Iris pigment epithelial cell (primary cell): ENCODE results near the gene SARS1.
"Not testable (repeated sequence)": the region's sequence is repeated elsewhere in the genome, so short reads cannot be mapped to it uniquely, and the experiment has no call there.

Experiments used
- DNase-seq: peaks from one replicate; pipeline ENCODE4 v3.0.0-alpha.2; 2011; ENCODE audit warnings: low read depth

The SARS1 gene, protein sequence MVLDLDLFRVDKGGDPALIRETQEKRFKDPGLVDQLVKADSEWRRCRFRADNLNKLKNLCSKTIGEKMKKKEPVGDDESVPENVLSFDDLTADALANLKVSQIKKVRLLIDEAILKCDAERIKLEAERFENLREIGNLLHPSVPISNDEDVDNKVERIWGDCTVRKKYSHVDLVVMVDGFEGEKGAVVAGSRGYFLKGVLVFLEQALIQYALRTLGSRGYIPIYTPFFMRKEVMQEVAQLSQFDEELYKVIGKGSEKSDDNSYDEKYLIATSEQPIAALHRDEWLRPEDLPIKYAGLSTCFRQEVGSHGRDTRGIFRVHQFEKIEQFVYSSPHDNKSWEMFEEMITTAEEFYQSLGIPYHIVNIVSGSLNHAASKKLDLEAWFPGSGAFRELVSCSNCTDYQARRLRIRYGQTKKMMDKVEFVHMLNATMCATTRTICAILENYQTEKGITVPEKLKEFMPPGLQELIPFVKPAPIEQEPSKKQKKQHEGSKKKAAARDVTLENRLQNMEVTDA

GRCh38 chr1:109213824-109214693 is at the start of gene SARS1:
Gene SARS1, plus strand, starts transcription at chr1:109213918. Its CDS starts 75 bp downstream, at chr1:109213993.
- peak; percentile 79 for DNase-seq

GRCh38 chr1:109164538-109164937 is 49.2 kb upstream of the SARS1 start:
- no peak for DNase-seq

DNA sequence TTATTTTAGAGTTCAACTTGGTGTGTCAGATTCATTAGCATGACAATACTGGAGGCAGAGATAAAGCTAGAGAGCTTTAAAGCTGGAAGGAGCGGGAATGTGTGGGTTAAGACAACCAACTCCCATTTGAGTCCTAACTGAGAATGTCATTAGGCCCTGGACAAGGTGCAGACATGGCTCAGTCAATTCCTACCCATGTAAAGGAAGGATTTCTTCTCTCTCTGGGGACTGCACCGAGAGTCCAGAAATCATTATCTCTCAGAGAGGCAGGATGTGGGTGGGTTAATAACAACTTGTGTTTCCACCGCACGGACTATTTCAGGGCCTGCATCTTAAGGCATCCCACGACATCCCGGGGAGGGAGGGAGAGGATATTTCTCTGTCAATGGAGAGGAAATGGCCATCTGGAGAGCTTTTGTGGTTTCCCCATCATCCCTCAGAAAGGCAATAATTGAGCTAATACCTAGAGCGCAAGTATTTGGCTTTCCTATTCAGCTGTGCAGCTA is 46.7 kb upstream of the SARS1 start:
- DNase-seq = no peak

DNA sequence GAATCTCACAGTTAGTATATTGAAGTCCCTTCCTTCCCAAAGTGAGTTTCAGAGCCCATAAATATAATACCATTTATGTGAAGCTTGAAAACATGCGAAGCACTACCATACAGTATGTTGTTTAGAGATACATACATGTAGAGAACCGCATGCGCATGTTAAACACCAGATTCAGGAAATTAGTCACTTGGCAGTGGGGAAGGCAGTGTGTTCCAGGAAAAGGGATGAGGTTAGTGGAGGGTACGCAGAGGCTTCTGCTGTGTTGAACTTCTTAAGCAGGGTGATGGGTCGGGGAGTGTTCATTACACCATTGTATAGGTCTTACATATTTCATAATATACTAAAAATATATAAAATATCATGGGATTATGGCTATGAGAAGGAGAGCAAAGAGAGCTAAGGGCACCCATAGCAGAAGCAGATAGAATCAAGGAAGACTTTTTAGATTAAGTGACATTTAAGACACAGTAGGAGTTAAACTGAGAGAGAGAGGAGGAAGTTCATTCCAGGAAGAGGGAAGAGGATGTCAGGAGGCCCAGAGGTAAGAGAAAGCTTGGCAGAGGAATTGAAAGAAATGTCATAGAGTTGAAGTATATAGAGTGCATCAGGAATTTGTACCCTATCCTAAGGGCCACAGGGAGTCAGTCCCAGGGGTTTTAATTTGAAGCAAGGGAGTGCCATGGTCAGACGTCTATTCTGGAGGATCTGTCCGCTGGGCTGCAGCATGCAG is 43.5 kb upstream of the SARS1 start:
- DNase-seq = peak; percentile 46

DNA sequence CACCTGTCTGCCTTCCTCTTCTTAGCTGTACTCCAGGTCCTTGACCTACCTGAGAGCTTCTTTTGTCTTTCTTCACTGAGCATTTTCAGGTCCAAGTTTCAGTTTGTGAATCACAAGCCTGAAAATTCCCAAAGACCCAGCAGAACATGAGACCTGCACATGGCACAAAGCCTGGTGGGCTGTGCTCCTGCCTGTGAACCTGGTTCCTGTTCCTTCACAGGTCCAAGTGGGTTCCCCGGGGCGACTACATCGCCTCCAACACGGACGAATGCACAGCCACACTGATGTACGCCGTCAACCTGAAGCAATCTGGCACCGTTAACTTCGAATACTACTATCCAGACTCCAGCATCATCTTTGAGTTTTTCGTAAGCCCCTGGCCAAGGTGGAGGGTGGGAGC is 42.1 kb upstream of the SARS1 start:
- no peak for DNase-seq

DNA sequence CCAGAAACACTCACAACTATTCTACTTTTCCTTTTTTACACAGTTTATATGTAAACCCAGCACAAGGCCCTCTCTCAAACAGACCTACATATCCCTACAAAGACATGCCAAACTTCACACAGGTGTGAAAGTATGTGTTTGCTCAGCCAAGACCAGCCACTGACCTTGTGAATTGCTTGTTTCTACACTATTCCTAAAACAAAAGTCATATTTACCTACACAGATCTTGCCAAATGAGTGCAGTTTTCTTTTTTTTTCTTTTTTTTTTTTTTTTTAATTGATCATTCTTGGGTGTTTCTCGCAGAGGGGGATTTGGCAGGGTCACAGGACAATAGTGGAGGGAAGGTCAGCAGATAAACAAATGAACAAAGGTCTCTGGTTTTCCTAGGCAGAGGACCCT is 37.4 kb upstream of the SARS1 start:
- DNase-seq = not testable (repeated sequence)

DNA sequence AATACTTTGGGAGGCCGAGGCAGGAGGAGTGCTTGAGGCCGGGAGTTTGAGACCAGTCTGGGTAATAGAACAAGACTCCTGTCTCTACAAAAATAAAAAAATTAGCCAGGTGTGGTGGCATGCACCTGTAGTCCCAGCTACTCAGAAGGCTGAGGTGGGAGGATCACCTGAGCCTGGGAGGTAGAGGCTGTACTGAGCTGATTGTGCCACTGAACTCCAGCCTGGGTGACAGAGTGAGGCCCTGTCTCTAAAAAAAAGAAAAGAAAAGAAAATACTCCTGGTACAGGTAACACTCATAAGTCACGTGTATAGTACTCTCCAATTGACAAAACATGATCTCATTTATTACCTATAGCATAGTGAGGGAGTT is 33.0 kb upstream of the SARS1 start:
- DNase-seq = not testable (repeated sequence)

- peak; percentile 23 for DNase-seq
Measured at GRCh38 chr1:109181085-109181806, 32.5 kb upstream of the SARS1 start.

DNA sequence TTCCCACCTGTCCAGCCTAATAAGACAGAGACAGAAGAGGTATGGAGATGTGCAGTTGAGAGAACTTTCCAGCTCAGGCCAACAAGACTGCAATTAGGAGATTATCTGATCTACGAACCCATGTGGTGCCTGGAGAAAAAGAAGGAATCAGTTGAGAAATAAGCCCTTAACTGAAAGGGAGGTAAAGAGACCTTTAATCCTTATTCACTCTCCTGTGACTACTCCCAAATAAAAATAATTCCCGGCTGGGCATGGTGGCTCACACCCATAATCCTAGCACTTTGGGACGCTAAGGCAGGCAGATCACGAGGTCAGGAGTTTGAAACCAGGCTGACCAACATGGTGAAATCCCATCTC is 31.9 kb upstream of the SARS1 start:
- no peak for DNase-seq

GRCh38 chr1:109183058-109183738 is 30.5 kb upstream of the SARS1 start:
- DNase-seq = no peak

- DNase-seq = no peak
Measured at GRCh38 chr1:109184687-109185086, 29.0 kb upstream of the SARS1 start.

DNA sequence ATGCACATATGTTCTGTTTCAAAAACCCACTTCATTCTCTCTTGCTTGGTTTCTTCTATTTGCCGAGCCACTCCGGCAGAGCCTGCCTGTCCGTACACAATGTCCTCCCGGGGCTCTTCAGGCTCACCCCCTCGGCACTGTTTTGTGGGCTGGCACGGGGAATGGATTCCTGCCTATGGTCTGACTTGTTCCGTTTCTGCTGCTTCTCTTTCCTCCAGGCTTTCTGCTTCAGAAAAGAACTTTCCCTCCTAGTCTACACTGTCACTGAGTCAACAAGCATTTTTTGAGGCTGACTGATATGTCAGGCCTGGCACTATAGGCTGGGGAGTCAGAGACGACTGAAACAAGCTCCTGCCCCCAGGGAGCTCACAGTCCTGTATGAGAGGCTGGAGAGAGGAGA is 28.4 kb upstream of the SARS1 start:
- no peak for DNase-seq

DNA sequence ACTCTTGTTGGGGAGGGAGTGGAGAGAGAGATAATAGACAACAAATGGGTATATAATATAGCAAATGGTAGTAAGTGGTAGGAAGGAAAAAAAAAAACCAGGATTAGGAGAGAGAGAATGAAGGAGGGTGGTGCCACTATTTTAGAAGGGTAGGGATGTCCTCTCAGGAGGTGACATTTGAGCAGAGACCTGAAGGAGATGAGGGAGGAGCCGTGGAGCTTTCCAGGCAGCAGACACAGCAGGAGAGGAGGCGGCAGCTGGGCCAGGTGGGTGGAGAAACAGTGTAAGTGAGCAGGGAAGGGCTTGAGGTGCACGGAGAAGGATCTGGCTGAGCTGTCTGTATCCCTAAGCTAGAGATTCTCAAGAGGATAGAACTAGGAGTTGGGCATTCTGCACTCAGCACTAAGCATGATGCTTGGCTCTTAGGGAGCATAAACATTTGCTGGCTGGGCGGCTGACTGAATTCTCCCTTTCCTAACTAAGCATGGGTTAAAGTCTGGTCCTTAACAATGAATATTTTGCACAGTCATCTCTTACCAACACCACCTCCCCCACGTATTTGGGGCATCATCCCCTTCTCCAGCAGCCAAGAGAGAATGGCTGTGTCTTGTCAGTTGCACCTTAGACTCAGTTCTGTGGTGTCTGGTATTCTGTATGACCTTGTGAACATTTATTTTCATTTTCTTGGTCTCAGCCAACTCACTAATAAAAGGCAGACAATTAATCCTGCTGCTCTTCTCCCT is 27.6 kb upstream of the SARS1 start:
- DNase-seq = no peak

- peak; percentile 17 for DNase-seq
Measured at GRCh38 chr1:109186733-109187086, 27.0 kb upstream of the SARS1 start.

DNA sequence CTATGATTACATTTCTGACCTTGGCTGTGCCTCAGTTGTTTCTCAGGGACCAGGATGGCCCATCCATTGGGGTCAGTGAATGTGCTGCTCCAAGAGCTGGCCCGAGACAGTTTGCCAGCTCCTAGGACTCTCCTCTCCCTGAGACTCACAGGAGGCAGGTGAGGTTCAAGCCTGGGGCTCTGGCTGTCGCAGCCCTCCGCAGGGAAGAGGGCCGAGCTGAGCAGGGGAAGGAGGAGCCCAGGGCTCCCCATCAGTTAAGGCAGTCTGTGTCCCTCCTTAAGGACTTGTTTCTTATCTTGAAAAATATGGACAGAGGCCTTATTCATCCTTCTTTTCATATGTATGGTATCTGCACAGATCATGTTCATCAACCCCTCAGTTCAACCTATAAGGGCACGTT is 26.6 kb upstream of the SARS1 start:
- no peak for DNase-seq

GRCh38 chr1:109188200-109188599 is 25.5 kb upstream of the SARS1 start:
- DNase-seq = no peak

GRCh38 chr1:109188781-109189180 is 24.9 kb upstream of the SARS1 start:
- DNase-seq = no peak

DNA sequence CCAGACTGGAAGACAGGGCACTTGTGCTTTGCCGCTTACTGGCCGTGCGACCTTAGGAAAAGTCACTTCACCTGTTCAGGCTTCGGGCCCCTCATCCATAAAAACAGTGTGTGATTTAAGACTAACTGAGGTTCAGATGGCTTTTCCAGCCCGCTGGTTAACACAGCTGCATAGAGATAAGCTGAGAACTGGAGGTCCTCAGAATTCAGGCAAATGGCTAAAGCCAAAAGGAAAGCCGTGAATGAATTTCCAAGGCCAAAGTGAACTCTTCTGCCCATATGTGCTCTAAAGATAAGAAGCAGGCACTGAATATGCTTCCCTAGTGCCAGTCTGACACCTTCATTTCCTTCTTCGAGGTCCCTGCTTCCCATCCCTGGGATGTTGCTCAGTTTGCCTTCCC is 23.5 kb upstream of the SARS1 start:
- DNase-seq = no peak

DNA sequence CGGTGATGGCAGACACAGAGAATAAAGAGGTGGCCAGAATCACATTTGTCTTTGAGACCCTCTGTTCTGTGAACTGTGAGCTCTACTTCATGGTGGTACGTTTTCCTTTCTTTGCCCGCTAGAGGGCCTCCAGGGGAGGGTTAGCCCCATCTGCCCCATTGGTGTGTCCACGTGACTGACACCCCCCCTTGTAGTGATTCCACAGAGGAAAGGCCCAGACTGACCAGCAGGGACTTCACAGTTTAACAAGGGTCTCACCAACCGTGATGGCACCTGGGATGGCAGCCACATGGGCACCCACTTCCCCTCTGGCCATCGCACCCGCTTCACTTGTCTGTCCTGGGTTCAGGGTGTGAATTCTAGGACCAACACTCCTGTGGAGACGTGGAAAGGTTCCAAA is 22.3 kb upstream of the SARS1 start:
- no peak for DNase-seq

- no peak for DNase-seq
Measured at GRCh38 chr1:109191891-109192290, 21.8 kb upstream of the SARS1 start.
